ENCODE measurements around the gene GPC5. TPM values are rescaled to one million over a fixed set of nuclear protein-coding genes. Genes with fewer than 3 reads are reported as not detected.

GPC5 gene
- total RNA-seq, 3 donors from 2014 or later, result 0.51 to 1.2 TPM; not detected in 1

DNA sequence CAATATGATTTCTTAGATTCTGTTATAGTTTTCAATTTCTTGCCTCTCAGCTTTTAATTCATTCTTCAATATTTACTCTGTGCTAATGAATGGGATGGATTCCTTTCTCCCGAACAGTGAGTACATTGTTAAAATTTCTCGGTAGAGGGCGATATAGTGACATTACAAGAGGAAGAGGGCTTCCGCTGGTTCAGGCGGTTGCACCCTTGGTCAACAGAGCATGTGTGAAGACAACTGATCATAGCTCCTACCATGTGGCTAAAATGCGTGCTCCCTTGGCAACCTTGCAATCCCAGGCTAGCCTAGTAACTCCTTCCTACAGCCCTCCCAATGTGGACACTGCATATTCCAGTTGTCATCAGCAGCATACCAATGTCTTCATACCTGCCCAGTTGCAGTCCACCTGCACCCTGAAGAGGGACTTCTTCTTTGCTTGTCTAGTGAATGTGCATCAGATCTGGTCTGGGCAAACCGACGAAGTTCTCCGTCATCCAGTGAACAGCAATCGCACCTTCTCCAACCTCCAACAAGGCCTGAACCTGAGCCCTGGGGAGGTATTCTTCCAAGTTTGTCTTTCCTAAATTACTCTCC lies 1175.1 kb downstream of the GPC5 start:
- intact Hi-C loops (cut with DNase I, micrococcal nuclease), result no loop called here
- no peak for TF ChIP-seq CTCF (IDR thresholded peaks at IDR 0.05)
- Histone ChIP-seq H3K36me3 (ENCODE audit: low read depth) (no peaks in the 10 kb centered on the region), H3K4me3 (no peak overlapping the region), H3K9me3 (no peaks in the 10 kb centered on the region), H3K4me1 (ENCODE audit: low read depth) (no peaks in the 10 kb centered on the region)
- ATAC-seq (peak; percentile 28), DNase-seq (no peak)

- no peaks in the 10 kb centered on the region for H3K9me3 ChIP-seq
- ATAC-seq, result no peak
- no peak for DNase-seq
- intact Hi-C loops (cut with DNase I, micrococcal nuclease), result no loop called here
- H3K36me3 ChIP-seq (ENCODE audit: low read depth), result no peaks in the 10 kb centered on the region
- no peak for TF ChIP-seq CTCF (IDR thresholded peaks at IDR 0.05)
- H3K4me1 ChIP-seq (ENCODE audit: low read depth), result no peaks in the 10 kb centered on the region
- H3K4me3 ChIP-seq, result no peak overlapping the region
Measured at GRCh38 chr13:92574499-92574898, 1176.1 kb downstream of the GPC5 start.

- Histone ChIP-seq H3K36me3 (ENCODE audit: low read depth) (no peaks in the 10 kb centered on the region), H3K4me1 (ENCODE audit: low read depth) (no peaks in the 10 kb centered on the region), H3K4me3 (no peak overlapping the region), H3K9me3 (no peaks in the 10 kb centered on the region)
- no peak for TF ChIP-seq CTCF (IDR thresholded peaks at IDR 0.05)
- ATAC-seq (no peak), DNase-seq (peak in 1 of 3 donors; percentile 5)
- intact Hi-C loops (cut with DNase I, micrococcal nuclease), result no loop called here
Measured at GRCh38 chr13:92575777-92576176, 1177.4 kb downstream of the GPC5 start.

GRCh38 chr13:92578358-92578757 lies 1179.9 kb downstream of the GPC5 start:
- Histone ChIP-seq H3K36me3 (ENCODE audit: low read depth) (no peaks in the 10 kb centered on the region), H3K9me3 (no peaks in the 10 kb centered on the region), H3K4me3 (no peak overlapping the region), H3K4me1 (ENCODE audit: low read depth) (no peaks in the 10 kb centered on the region)
- intact Hi-C loops (cut with DNase I, micrococcal nuclease), result no loop called here
- no peak for DNase-seq
- TF ChIP-seq CTCF (IDR thresholded peaks at IDR 0.05), result no peak
- no peak for ATAC-seq

- Histone ChIP-seq H3K4me3 (no peak overlapping the region), H3K36me3 (ENCODE audit: low read depth) (no peaks in the 10 kb centered on the region), H3K4me1 (ENCODE audit: low read depth) (no peaks in the 10 kb centered on the region), H3K9me3 (no peaks in the 10 kb centered on the region)
- intact Hi-C loops (cut with DNase I, micrococcal nuclease), result no loop called here
- TF ChIP-seq CTCF (IDR thresholded peaks at IDR 0.05), result no peak
- DNase-seq (no peak), ATAC-seq (no peak)
Measured at GRCh38 chr13:92589955-92590354, 1191.5 kb downstream of the GPC5 start.

- Histone ChIP-seq H3K4me3 (no peak overlapping the region), H3K4me1 (ENCODE audit: low read depth) (no peaks in the 10 kb centered on the region), H3K9me3 (no peaks in the 10 kb centered on the region), H3K36me3 (ENCODE audit: low read depth) (no peaks in the 10 kb centered on the region)
- no peak for TF ChIP-seq CTCF (IDR thresholded peaks at IDR 0.05)
- no peak for ATAC-seq
- intact Hi-C loops (cut with DNase I, micrococcal nuclease), result no loop called here
- no peak for DNase-seq
Measured at GRCh38 chr13:92590503-92590908, 1192.1 kb downstream of the GPC5 start.

Measured in mucosa of descending colon (tissue), 3 donors.